Neural progenitor cell (in vitro differentiated cells): ENCODE measurements around the gene ZNF69. TPM values are rescaled to one million over a fixed set of nuclear protein-coding genes. Genes with fewer than 3 reads are reported as not detected.

Experiments used
- DNase-seq: peaks from one replicate; pipeline ENCODE4 v3.0.0-alpha.2; 2016; ENCODE audit warnings: low spot score
- H2AFZ ChIP-seq: fragments of 200-600 bp; sonication (generic); replicated peaks from 2 replicates; pipeline ENCODE4 v1.6.1; 2016; ENCODE audit warnings: antibody characterized with exemption
- H3F3A ChIP-seq: fragments of 200-600 bp; sonication (generic); 2 replicates; pipeline ENCODE4 v1.6.1; 2016; ENCODE audit warnings: antibody characterized with exemption, low read depth
- H3K27ac ChIP-seq: fragments of 200-600 bp; sonication (generic); 2 replicates; pipeline ENCODE4 v1.5.1; 2016; ENCODE audit warnings: mild to moderate bottlenecking
- H3K27me3 ChIP-seq: fragments of 200-600 bp; sonication (generic); 2 replicates; pipeline ENCODE4 v1.6.1; 2016; ENCODE audit warnings: mild to moderate bottlenecking, moderate library complexity
- H3K36me3 ChIP-seq: fragments of 200-600 bp; sonication (generic); 2 replicates; pipeline ENCODE4 v1.5.1; 2016
- H3K4me1 ChIP-seq: fragments of 200-600 bp; sonication (generic); 2 replicates; pipeline ENCODE4 v1.6.1; 2016; ENCODE audit warnings: mixed run types
- H3K4me2 ChIP-seq: fragments of 200-600 bp; sonication (generic); 2 replicates; pipeline ENCODE4 v1.6.1; 2016
- H3K4me3 ChIP-seq: fragments of 200-600 bp; sonication (generic); 2 replicates; pipeline ENCODE4 v1.5.1; 2016
- H3K79me2 ChIP-seq: fragments of 200-600 bp; sonication (generic); 2 replicates; pipeline ENCODE4 v1.6.1; 2016; ENCODE audit warnings: low read depth
- H3K9ac ChIP-seq: fragments of 200-600 bp; sonication (generic); 2 replicates; pipeline ENCODE4 v1.6.1; 2016
- H3K9me3 ChIP-seq: fragments of 200-600 bp; sonication (generic); 2 replicates; pipeline ENCODE4 v1.5.1; 2016; ENCODE audit warnings: low read depth
- H4K20me1 ChIP-seq: fragments of 200-600 bp; sonication (generic); 2 replicates; pipeline ENCODE4 v1.6.1; 2016; ENCODE audit warnings: low read depth
- H3K27ac Mint-ChIP-seq: 3 replicates; pipeline ENCODE4 v1.8.0; 2021; ENCODE audit warnings: mixed read lengths
- H3K27me3 Mint-ChIP-seq: 2 replicates; pipeline ENCODE4 v1.8.0; 2022; ENCODE audit warnings: low read depth, mild to moderate bottlenecking, inconsistent platforms, moderate library complexity, mixed read lengths; ENCODE audit not compliant: insufficient read depth
- H3K36me3 Mint-ChIP-seq: 3 replicates; pipeline ENCODE4 v1.8.0; 2021; ENCODE audit warnings: mixed read lengths
- H3K4me1 Mint-ChIP-seq: 3 replicates; pipeline ENCODE4 v1.8.0; 2021; ENCODE audit warnings: mixed read lengths
- H3K4me3 Mint-ChIP-seq: 3 replicates; pipeline ENCODE4 v1.8.0; 2021; ENCODE audit warnings: mild to moderate bottlenecking, moderate library complexity, mixed read lengths
- H3K9me3 Mint-ChIP-seq: 3 replicates; pipeline ENCODE4 v1.8.0; 2020; ENCODE audit warnings: mixed read lengths
- EZH2 ChIP-seq: fragments of 200-600 bp; sonication (generic); IDR thresholded peaks from 2 replicates; pipeline ENCODE4 v1.6.1; 2017; ENCODE audit warnings: antibody characterized with exemption, mild to moderate bottlenecking, moderate library complexity
- EZH2phosphoT487 ChIP-seq: fragments of 200-600 bp; sonication (generic); IDR thresholded peaks from 2 replicates; pipeline ENCODE4 v1.6.1; 2017; ENCODE audit warnings: antibody characterized with exemption
- total RNA-seq: library from RNA; depleted of rRNA; stranded (reverse); fragments of >200 nt; gene quantifications from 2 replicates; pipeline ENCODE4 v1.2.3, GENCODE V29; 2015; ENCODE audit warnings: low replicate concordance
- TF ChIP-seq, protein P1 (sequence below): fragments of 200-600 bp; sonication (generic); IDR thresholded peaks from 2 replicates; pipeline ENCODE4 v1.5.1; 2017; ENCODE audit warnings: antibody characterized with exemption, mild to moderate bottlenecking

The ZNF69 gene
- total RNA-seq, 1 donor from 2014 or later = 73.7 TPM

- Mint-ChIP-seq H3K36me3 (peaks cover 7% of the 10 kb centered on the region), H3K4me3 (no peak overlapping the region), H3K9me3 (peaks cover 67% of the 10 kb centered on the region), H3K4me1 (no peaks in the 10 kb centered on the region), H3K27me3 (peaks cover 2% of the 10 kb centered on the region), H3K27ac (no peak overlapping the region)
- Histone ChIP-seq H3K9me3 (peaks cover 19% of the 10 kb centered on the region), H3K27me3 (no peaks in the 10 kb centered on the region), H2AFZ (no peak overlapping the region), H3K4me1 (no peaks in the 10 kb centered on the region), H3K9ac (no peak overlapping the region), H3K36me3 (no peaks in the 10 kb centered on the region), H3K4me3 (no peak overlapping the region), H3F3A (no peaks in the 10 kb centered on the region), H4K20me1 (no peaks in the 10 kb centered on the region), H3K79me2 (no peaks in the 10 kb centered on the region), H3K27ac (no peak overlapping the region), H3K4me2 (no peak overlapping the region)
- DNase-seq = no peak
- TF ChIP-seq EZH2phosphoT487 (no peak), EZH2 (no peak)
- TF ChIP-seq, protein P1, sequence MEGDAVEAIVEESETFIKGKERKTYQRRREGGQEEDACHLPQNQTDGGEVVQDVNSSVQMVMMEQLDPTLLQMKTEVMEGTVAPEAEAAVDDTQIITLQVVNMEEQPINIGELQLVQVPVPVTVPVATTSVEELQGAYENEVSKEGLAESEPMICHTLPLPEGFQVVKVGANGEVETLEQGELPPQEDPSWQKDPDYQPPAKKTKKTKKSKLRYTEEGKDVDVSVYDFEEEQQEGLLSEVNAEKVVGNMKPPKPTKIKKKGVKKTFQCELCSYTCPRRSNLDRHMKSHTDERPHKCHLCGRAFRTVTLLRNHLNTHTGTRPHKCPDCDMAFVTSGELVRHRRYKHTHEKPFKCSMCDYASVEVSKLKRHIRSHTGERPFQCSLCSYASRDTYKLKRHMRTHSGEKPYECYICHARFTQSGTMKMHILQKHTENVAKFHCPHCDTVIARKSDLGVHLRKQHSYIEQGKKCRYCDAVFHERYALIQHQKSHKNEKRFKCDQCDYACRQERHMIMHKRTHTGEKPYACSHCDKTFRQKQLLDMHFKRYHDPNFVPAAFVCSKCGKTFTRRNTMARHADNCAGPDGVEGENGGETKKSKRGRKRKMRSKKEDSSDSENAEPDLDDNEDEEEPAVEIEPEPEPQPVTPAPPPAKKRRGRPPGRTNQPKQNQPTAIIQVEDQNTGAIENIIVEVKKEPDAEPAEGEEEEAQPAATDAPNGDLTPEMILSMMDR = no peak
These were observed 19.4 kb upstream of the ZNF69 start for GRCh38 chr19:11868188-11868587.

- no peak for TF ChIP-seq EZH2phosphoT487
- TF ChIP-seq EZH2 = no peak
- TF ChIP-seq, protein P1 = no peak
- Histone ChIP-seq H3K9me3 (peaks cover 19% of the 10 kb centered on the region), H3K4me1 (no peaks in the 10 kb centered on the region), H3K4me3 (no peak overlapping the region), H3K27me3 (no peaks in the 10 kb centered on the region), H3K4me2 (no peak overlapping the region), H2AFZ (no peak overlapping the region), H3K79me2 (no peaks in the 10 kb centered on the region), H3K36me3 (no peaks in the 10 kb centered on the region), H4K20me1 (no peaks in the 10 kb centered on the region), H3K9ac (no peak overlapping the region), H3F3A (no peaks in the 10 kb centered on the region), H3K27ac (no peak overlapping the region)
- H3K27me3 Mint-ChIP-seq = peaks cover 2% of the 10 kb centered on the region
- H3K9me3 Mint-ChIP-seq = peaks cover 35% of the 10 kb centered on the region
- no peak overlapping the region for H3K27ac Mint-ChIP-seq
- no peak overlapping the region for H3K4me3 Mint-ChIP-seq
- no peak for DNase-seq
- H3K36me3 Mint-ChIP-seq = peaks cover 3% of the 10 kb centered on the region
- no peaks in the 10 kb centered on the region for H3K4me1 Mint-ChIP-seq
These were observed 15.0 kb upstream of the ZNF69 start for GRCh38 chr19:11872624-11873023.

GRCh38 chr19:11873762-11874161 lies 13.8 kb upstream of the ZNF69 start:
- H2AFZ ChIP-seq = no peak overlapping the region
- no peak overlapping the region for H3K4me2 ChIP-seq
- no peak for DNase-seq
- no peaks in the 10 kb centered on the region for H3F3A ChIP-seq
- H3K36me3 Mint-ChIP-seq = peaks cover 3% of the 10 kb centered on the region
- no peak overlapping the region for H3K27ac Mint-ChIP-seq
- H3K9me3 Mint-ChIP-seq = peaks cover 29% of the 10 kb centered on the region
- H3K27ac ChIP-seq = no peak overlapping the region
- H3K4me3 ChIP-seq = no peak overlapping the region
- no peaks in the 10 kb centered on the region for H3K79me2 ChIP-seq
- TF ChIP-seq, protein P1 = no peak
- no peak for TF ChIP-seq EZH2phosphoT487
- no peak for TF ChIP-seq EZH2
- peaks cover 10% of the 10 kb centered on the region for H3K9me3 ChIP-seq
- no peaks in the 10 kb centered on the region for H3K4me1 Mint-ChIP-seq
- H3K27me3 Mint-ChIP-seq = peaks cover 4% of the 10 kb centered on the region
- no peaks in the 10 kb centered on the region for H3K36me3 ChIP-seq
- H3K9ac ChIP-seq = no peak overlapping the region
- H3K4me3 Mint-ChIP-seq = no peak overlapping the region
- no peaks in the 10 kb centered on the region for H3K4me1 ChIP-seq
- H3K27me3 ChIP-seq = no peaks in the 10 kb centered on the region
- no peaks in the 10 kb centered on the region for H4K20me1 ChIP-seq
